ENCODE data around the gene MDM2. TPM values are rescaled to one million over a fixed set of nuclear protein-coding genes. Genes with fewer than 3 reads are reported as not detected.
A peak's percentile ranks its signal among the peaks of the same experiment; 100 is the strongest.

The MDM2 gene
- total and polyA plus RNA-seq, 9 of the 15 experiments (the other 6 are each of a cell fraction or from before 2014, with no cell fraction given) = 13.6 to 100 (median 49.0) TPM

DNA sequence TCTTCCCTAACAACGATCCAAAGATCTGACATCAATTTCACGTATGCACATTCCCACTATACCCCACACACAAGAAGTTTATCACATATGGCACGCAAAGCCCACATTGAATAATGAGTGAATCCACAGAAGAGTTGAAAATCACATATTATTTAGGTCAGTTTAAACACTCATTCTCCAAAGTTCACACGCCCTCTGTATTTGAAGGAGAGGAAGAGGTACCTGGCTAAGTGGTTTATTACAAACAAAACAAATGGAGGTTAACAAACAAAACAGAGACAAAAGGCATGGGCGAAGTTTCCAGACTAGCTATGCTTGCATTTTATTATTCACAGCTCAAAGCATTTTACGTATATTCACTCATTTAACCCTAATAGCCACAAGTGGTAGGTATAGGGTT, 83.2 kb downstream of the MDM2 start:
- DNase-seq (ENCODE audit: extremely low read depth in 1 of 4, low spot score in 3 of 4) (no peak), ATAC-seq (no peak), FAIRE-seq (no peak)
- H3K9me1 ChIP-seq (ENCODE audit: control insufficient read depth, insufficient read depth, low read length) = no peaks in the 10 kb centered on the region
- no peak overlapping the region for H3K9ac ChIP-seq (ENCODE audit: insufficient read depth in 1 of 2, low read depth in 2 of 2, low read length in 2 of 2)
- BruUV-seq (replicated peaks) = no TSS peak
- POLR2A ChIA-PET = interaction anchor here (0.7 to 1.1 kb wide), 3 partner anchors 9 to 242 kb away, joined by 3 read pairs; no protein-coding TSS in a partner anchor
- in situ Hi-C loops (cut with MboI) (no loop called here), intact Hi-C loops (cut with micrococcal nuclease) (no loop called here)
- H4K20me1 ChIP-seq (replicated peaks; ENCODE audit: control insufficient read depth, insufficient read depth, low read length) = no peaks in the 10 kb centered on the region
- no peaks in the 10 kb centered on the region for H3K79me2 ChIP-seq (ENCODE audit: control insufficient read depth, insufficient read depth, low read length)
- CTCF ChIA-PET (ENCODE audit: low intra/inter-chr PET ratio) = no interaction called here
- H3K27me3 ChIP-seq (ENCODE audit: control insufficient read depth in 2 of 2, insufficient read depth in 2 of 2, low read length in 2 of 2) = peaks cover 5 to 12% of the 10 kb centered on the region in 2 experiments; a peak in 3 of 5 replicates
- H3K4me2 ChIP-seq (ENCODE audit: insufficient read depth, low read length) = no peak overlapping the region
- no peak overlapping the region for H3K4me3 ChIP-seq
- no peak overlapping the region for H3K27ac ChIP-seq (ENCODE audit: extremely low read depth, low read depth, low read length)
- no peaks in the 10 kb centered on the region for H3K9me3 ChIP-seq (replicated peaks; ENCODE audit: control insufficient read depth, insufficient read depth, low read depth, low read length)
- H3K36me3 ChIP-seq (ENCODE audit: control insufficient read depth, insufficient read depth, low read length) = no peaks in the 10 kb centered on the region
- WGBS (ENCODE audit: insufficient coverage, low coverage, missing lambda C conversion rate) = 9% methylated on average over 6 of the region's 6 CpGs
- H3K4me1 ChIP-seq (replicated peaks in 1 of 2; ENCODE audit: control insufficient read depth in 2 of 2, insufficient read depth in 2 of 2, low read length in 2 of 2) = no peaks in the 10 kb centered on the region
- H2AFZ ChIP-seq (ENCODE audit: low read depth, low read length) = peak overlapping the region; percentile 53
- TF ChIP-seq EGR1 (conservative IDR thresholded peaks at IDR 0.05) (no peak), RBM22 (IDR thresholded peaks at IDR 0.05; ENCODE audit: low read depth, low read length, poor library complexity, severe bottlenecking) (no peak), EHMT2 (IDR thresholded peaks at IDR 0.05) (no peak), ZNF324 (CRISPR knock-in tag; IDR thresholded peaks at IDR 0.05) (no peak), RFX7 (CRISPR knock-in tag; IDR thresholded peaks at IDR 0.05) (no peak), BRD9 (IDR thresholded peaks at IDR 0.05; ENCODE audit: low read depth, partially characterized antibody) (no peak), HMG20A (CRISPR knock-in tag; conservative IDR thresholded peaks at IDR 0.05) (no peak)
- TF ChIP-seq, protein P1, sequence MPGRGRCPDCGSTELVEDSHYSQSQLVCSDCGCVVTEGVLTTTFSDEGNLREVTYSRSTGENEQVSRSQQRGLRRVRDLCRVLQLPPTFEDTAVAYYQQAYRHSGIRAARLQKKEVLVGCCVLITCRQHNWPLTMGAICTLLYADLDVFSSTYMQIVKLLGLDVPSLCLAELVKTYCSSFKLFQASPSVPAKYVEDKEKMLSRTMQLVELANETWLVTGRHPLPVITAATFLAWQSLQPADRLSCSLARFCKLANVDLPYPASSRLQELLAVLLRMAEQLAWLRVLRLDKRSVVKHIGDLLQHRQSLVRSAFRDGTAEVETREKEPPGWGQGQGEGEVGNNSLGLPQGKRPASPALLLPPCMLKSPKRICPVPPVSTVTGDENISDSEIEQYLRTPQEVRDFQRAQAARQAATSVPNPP (IDR thresholded peaks at IDR 0.05; ENCODE audit: borderline replicate concordance, insufficient read depth, insufficient read length) = no peak

Data from K562 (cell line).